ENCODE results near the gene IL17B.

IL17B gene

DNA sequence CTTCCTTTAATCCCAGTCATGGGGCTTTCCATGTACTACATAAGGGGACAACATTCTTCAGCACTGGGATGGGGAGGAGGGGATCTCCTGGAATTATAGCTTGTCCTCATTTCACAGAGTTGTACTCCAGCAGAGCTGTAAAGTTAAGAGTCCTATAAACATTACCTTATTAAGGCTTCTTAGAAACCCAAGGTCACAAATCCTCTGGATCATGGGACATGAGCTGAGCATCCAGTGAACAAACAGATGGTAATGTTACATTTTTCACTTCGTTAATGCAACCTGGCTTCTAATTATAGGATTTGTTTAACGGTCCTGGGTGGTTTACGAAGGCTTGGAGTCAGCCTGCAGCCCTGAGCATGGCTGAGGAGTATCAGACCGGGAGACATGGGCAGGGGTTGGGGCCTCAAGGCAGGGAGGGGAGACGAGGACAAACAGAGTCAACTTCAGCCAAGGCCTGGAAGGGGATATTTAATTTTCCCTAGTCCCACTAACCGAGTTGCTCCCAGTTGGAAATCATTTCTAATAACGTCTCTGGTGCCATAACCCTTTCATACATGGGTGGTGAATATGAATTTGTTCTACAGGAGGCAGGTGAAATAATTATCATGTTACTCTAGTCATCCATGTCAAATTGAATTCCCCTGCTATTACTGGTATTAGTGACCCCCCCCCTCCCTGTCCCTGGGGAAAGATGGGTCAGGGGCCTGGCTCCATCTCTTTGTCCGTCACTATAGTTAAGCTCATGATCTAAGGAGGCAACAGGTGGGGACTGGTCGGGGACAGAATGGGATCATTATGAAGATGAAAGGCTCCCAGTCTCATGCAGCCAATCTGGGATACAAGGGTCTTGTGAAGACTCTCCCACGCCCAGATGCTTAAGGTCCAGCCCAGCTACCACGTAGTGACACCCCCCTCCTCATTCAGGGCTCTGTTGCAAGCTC, 10.7 kb upstream of the IL17B start:
- Histone ChIP-seq H3K27ac (no peak overlapping the region), H2AFZ (ENCODE audit: low read depth) (no peak overlapping the region), H3K27me3 (ENCODE audit: insufficient read depth, low read depth) (no peaks in the 10 kb centered on the region), H3K4me2 (no peak overlapping the region), H3K9ac (no peak overlapping the region), H3K79me2 (ENCODE audit: insufficient read depth, low read depth) (no peaks in the 10 kb centered on the region), H4K20me1 (ENCODE audit: insufficient read depth) (no peaks in the 10 kb centered on the region), H3K4me3 (IDR thresholded peaks at IDR 0.05; ENCODE audit: insufficient read depth, low read depth, low read length) (no peak overlapping the region), H3K36me3 (ENCODE audit: insufficient read depth) (no peaks in the 10 kb centered on the region), H3K4me1 (ENCODE audit: low read depth, poor library complexity, severe bottlenecking) (no peaks in the 10 kb centered on the region)
- TF ChIP-seq, protein P1, sequence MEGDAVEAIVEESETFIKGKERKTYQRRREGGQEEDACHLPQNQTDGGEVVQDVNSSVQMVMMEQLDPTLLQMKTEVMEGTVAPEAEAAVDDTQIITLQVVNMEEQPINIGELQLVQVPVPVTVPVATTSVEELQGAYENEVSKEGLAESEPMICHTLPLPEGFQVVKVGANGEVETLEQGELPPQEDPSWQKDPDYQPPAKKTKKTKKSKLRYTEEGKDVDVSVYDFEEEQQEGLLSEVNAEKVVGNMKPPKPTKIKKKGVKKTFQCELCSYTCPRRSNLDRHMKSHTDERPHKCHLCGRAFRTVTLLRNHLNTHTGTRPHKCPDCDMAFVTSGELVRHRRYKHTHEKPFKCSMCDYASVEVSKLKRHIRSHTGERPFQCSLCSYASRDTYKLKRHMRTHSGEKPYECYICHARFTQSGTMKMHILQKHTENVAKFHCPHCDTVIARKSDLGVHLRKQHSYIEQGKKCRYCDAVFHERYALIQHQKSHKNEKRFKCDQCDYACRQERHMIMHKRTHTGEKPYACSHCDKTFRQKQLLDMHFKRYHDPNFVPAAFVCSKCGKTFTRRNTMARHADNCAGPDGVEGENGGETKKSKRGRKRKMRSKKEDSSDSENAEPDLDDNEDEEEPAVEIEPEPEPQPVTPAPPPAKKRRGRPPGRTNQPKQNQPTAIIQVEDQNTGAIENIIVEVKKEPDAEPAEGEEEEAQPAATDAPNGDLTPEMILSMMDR (conservative IDR thresholded peaks at IDR 0.05; ENCODE audit: low read depth, low read length): no peak

DNA sequence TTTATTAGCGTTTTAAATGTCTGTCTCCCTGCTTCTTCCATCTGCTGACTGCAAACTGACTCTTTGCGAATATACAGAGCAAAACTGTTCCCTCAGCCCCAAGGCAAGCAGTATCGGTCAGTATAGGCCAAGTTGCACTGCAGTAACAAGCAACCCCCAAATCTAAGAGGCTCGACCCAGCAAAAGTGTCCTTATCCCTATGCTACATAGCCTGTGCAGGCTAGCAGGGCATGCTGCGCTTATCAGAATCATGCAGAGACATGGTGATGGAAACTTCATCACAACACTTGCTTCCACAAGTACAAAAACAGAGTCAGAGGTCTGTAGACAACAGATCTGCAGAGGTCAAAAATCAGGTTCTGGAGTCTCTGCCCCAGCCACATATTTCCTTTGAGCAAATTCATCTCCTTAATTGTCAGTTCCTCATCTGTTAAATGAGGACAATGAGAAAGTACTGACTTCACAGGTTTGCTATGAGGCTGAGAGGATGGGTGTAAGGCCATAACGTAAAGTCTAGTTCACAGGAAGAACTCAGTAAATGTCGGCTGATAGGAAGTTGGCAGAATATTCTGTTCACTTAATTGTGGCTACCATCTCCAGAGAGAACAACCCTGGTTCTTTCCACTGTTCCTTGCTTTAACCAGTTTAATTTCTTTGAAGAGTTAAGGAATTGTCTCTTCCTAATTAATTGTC, 9.6 kb upstream of the IL17B start:
- Histone ChIP-seq H3K9ac (no peak overlapping the region), H3K4me2 (no peak overlapping the region), H3K27ac (no peak overlapping the region), H4K20me1 (ENCODE audit: insufficient read depth) (no peaks in the 10 kb centered on the region), H2AFZ (ENCODE audit: low read depth) (no peak overlapping the region), H3K4me1 (ENCODE audit: low read depth, poor library complexity, severe bottlenecking) (no peaks in the 10 kb centered on the region), H3K79me2 (ENCODE audit: insufficient read depth, low read depth) (no peaks in the 10 kb centered on the region), H3K4me3 (IDR thresholded peaks at IDR 0.05; ENCODE audit: insufficient read depth, low read depth, low read length) (no peak overlapping the region), H3K36me3 (ENCODE audit: insufficient read depth) (no peaks in the 10 kb centered on the region), H3K27me3 (ENCODE audit: insufficient read depth, low read depth) (no peaks in the 10 kb centered on the region)
- TF ChIP-seq, protein P1 (conservative IDR thresholded peaks at IDR 0.05; ENCODE audit: low read depth, low read length): no peak

DNA sequence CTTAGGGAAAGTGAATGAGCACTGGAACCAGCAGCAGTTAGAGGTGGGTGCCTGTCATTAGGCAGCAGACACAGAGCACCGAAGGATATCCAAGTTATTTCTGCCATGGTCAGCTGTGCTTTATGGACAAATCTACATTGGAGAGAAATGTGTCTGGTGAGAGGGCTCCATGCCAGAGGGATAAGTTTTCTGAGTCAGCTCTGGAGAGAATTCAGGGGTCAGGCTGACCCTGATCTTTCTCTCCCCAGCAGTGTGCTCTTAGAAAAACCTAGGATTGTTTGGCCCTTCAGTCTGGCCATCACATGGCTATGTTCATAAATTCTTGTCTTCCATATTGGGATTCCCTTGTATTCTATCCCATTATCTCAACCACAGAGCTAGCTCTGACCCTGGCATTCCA, 8.9 kb upstream of the IL17B start:
- Histone ChIP-seq H3K27ac (no peak overlapping the region), H3K9ac (no peak overlapping the region), H3K4me3 (IDR thresholded peaks at IDR 0.05; ENCODE audit: insufficient read depth, low read depth, low read length) (no peak overlapping the region), H3K4me1 (ENCODE audit: low read depth, poor library complexity, severe bottlenecking) (no peaks in the 10 kb centered on the region), H4K20me1 (ENCODE audit: insufficient read depth) (no peaks in the 10 kb centered on the region), H2AFZ (ENCODE audit: low read depth) (no peak overlapping the region), H3K79me2 (ENCODE audit: insufficient read depth, low read depth) (no peaks in the 10 kb centered on the region), H3K36me3 (ENCODE audit: insufficient read depth) (no peaks in the 10 kb centered on the region), H3K4me2 (no peak overlapping the region), H3K27me3 (ENCODE audit: insufficient read depth, low read depth) (no peaks in the 10 kb centered on the region)
- TF ChIP-seq, protein P1 (conservative IDR thresholded peaks at IDR 0.05; ENCODE audit: low read depth, low read length): no peak

DNA sequence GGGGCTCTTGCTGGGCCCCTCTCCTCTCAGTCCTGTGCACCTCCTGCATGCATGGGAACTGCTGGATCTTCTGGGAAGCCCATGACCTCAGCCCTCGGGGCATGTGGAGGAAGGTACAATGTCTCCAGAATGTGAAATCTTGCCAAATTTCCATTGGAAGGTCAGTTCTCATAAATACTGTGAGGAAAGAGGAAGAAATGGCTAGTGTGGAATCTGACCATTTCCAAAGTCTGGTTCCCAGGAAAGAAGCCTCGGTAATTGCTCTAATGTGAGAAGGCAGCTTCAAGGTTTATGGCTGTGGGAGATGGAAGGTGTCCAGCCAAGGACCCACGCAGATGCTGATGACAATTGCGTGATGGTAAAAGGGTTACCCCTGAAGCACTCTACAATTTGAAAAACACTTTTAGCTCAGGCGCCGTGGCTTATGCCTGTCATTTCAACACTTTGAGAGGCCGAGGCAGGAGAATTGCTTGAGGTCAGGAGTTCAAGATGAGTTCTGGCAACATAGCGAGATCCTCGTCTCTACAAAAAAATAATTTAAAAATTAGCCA, 8.1 kb upstream of the IL17B start:
- Histone ChIP-seq H3K4me2 (no peak overlapping the region), H3K36me3 (ENCODE audit: insufficient read depth) (no peaks in the 10 kb centered on the region), H3K9ac (no peak overlapping the region), H3K27ac (no peak overlapping the region), H3K79me2 (ENCODE audit: insufficient read depth, low read depth) (no peaks in the 10 kb centered on the region), H3K4me1 (ENCODE audit: low read depth, poor library complexity, severe bottlenecking) (no peaks in the 10 kb centered on the region), H3K4me3 (IDR thresholded peaks at IDR 0.05; ENCODE audit: insufficient read depth, low read depth, low read length) (no peak overlapping the region), H4K20me1 (ENCODE audit: insufficient read depth) (no peaks in the 10 kb centered on the region), H2AFZ (ENCODE audit: low read depth) (no peak overlapping the region), H3K27me3 (ENCODE audit: insufficient read depth, low read depth) (no peaks in the 10 kb centered on the region)
- TF ChIP-seq, protein P1 (conservative IDR thresholded peaks at IDR 0.05; ENCODE audit: low read depth, low read length): no peak
